Natural killer cell treated with Interleukin-12 subunit alpha and Interleukin-12 subunit beta and Interleukin-15 and Interleukin-18, amount 100 ng/mL, for 72 hours (primary cell): ENCODE data around the gene RUSC2. TPM values are rescaled to one million over a fixed set of nuclear protein-coding genes. Genes with fewer than 3 reads are reported as not detected.
"Not testable (repeated sequence)": the region's sequence is repeated elsewhere in the genome, so short reads cannot be mapped to it uniquely, and the experiment has no call there.

Source experiments
- ATAC-seq, 2 donors: fragments of 150-1000 bp; cut with Tn5 transposase in 1 of 2; sonication (Bioruptor Pico), chemical (Tn5 transposase) in 1 of 2; 2 replicates each; pipeline ENCODE4 v1.10.0; 2021
- DNase-seq: peaks from one replicate; pipeline ENCODE4 v3.0.0; 2022; ENCODE audit warnings: low spot score
- H3K27ac Mint-ChIP-seq, 2 donors: 1 replicate in 1 of 2; 2 replicates in 1 of 2; pipeline ENCODE4 v1.8.0; 2022; ENCODE audit warnings: mixed read lengths in 2 of 2, mild to moderate bottlenecking in 1 of 2, moderate library complexity in 1 of 2
- H3K27me3 Mint-ChIP-seq, 2 donors: 1 replicate in 1 of 2; 2 replicates in 1 of 2; pipeline ENCODE4 v1.8.0; 2022; ENCODE audit warnings: mixed read lengths in 2 of 2
- H3K36me3 Mint-ChIP-seq: one replicate; pipeline ENCODE4 v1.8.0; 2022; ENCODE audit warnings: mixed read lengths
- H3K4me1 Mint-ChIP-seq, 2 donors: 1 replicate in 1 of 2; 2 replicates in 1 of 2; pipeline ENCODE4 v1.8.0; 2022; ENCODE audit warnings: low read depth in 2 of 2, mixed read lengths in 2 of 2, mild to moderate bottlenecking in 1 of 2
- H3K4me3 Mint-ChIP-seq: one replicate; pipeline ENCODE4 v1.8.0; 2022; ENCODE audit warnings: mixed read lengths
- H3K9me3 Mint-ChIP-seq: 2 replicates; pipeline ENCODE4 v1.8.0; 2022; ENCODE audit warnings: mixed read lengths
- total RNA-seq, 2 donors: library from RNA; stranded (reverse); gene quantifications; one replicate each; pipeline ENCODE4 v1.2.3, GENCODE V29; 2022

RUSC2 gene
- 1 to 10 TPM; 5.6 to 8.3 TPM for total RNA-seq

DNA sequence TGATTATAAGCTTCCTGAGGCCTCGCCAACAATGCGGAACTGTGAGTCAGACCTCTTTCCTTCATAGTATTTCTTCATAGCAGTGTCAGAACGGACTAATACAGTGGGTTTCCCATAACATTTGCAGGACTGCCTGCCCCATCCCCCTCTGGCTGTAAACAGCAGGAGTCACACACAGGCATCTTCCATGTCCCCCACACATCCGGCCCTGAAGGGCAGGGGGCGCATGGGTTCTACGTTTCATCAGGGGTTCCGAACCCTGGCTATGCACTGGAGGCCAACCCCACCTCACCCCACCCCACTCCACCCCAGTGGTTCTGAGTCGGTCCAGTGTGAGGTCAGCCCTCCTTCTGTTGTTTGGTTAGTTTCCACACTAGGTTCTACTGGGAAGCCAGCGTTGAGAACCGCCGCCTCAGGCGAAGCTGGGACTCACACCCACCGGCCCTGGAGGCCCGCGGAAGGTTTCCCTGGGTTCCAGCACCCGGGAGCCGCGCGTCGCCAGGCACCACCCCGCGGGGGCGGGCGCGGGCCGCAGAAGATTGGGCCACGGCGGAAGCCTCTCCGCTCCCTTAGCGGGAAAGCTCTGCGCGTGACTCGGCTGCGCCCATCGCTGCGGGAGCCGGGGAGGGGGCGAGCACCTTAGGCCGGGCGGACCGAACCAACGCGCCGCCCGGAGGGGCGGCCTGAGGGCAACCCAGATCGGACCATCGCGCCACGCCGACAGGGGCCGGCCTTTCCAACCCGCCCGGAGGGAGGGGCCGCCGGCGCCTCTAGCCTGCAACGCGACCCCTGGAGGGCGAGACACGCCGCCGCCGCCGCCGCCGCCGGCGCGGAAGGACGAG lies at the start of gene RUSC2:
Gene RUSC2 (plus strand): TSS at position 799 of the 842 bp plus-strand sequence. CDS start 56,411 bp downstream, outside the sequence.
- Mint-ChIP-seq H3K9me3 (no peaks in the 10 kb centered on the region), H3K27ac (peak within 1 kb of the TSS; percentile 56 to 83), H3K4me3 (peak within 1 kb of the TSS; percentile 87), H3K27me3 (peaks cover 0 to 3% of the 10 kb centered on the region in 2 donors), H3K36me3 (no peaks in the 10 kb centered on the region), H3K4me1 (peaks cover 27 to 32% of the 10 kb centered on the region in 2 donors)
- ATAC-seq: peak; percentile 81 to 88
- peak; percentile 83 for DNase-seq

DNA sequence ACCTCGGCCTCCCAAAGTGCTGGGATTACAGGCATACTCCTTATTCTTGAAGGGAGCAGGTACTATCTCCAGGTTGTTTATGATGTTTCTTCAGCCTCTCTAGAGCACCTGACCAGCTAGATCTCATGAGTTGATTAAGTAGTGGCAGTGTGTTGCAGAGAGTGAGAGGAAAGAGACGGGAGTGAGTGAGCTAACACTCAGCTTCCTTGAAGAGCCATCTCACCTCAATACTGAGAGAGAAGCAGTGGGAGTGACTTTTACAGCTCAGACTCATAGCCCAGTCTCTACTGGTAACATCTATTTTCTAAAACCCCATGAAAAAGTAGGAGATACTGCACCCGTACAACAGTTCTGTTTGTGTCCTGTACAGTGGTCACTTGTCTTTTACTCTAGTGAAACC lies 43.9 kb upstream of the RUSC2 start:
- Mint-ChIP-seq H3K9me3 (no peaks in the 10 kb centered on the region), H3K4me3 (no peak overlapping the region), H3K27ac (no peak overlapping the region), H3K36me3 (no peaks in the 10 kb centered on the region), H3K27me3 (peaks cover 21 to 35% of the 10 kb centered on the region in 2 donors), H3K4me1 (no peaks in the 10 kb centered on the region)
- ATAC-seq (no peak), DNase-seq (no peak)

DNA sequence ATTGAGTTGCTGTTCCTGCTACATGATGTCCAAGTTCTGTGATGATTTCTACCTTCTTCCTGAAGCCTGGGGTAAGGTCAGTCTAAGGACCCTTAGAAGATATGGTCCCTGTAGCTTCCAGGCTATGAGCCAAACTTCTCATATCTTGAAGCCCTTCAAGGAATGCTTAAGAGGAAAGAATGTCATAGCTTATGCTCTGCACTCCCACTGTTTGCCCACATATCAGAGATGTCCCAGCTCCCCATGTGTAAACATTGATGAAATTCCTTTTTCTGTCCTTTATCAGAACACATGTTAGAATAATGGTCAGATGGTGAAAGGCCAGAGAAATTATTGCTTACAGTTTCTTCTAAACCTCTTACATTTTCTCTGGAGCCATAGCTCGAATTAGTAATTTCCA lies 41.4 kb upstream of the RUSC2 start:
- Mint-ChIP-seq H3K9me3 (no peaks in the 10 kb centered on the region), H3K4me1 (no peaks in the 10 kb centered on the region), H3K27ac (no peak overlapping the region), H3K27me3 (peaks cover 32 to 49% of the 10 kb centered on the region in 2 donors), H3K4me3 (no peak overlapping the region), H3K36me3 (no peaks in the 10 kb centered on the region)
- DNase-seq: no peak
- no peak for ATAC-seq

DNA sequence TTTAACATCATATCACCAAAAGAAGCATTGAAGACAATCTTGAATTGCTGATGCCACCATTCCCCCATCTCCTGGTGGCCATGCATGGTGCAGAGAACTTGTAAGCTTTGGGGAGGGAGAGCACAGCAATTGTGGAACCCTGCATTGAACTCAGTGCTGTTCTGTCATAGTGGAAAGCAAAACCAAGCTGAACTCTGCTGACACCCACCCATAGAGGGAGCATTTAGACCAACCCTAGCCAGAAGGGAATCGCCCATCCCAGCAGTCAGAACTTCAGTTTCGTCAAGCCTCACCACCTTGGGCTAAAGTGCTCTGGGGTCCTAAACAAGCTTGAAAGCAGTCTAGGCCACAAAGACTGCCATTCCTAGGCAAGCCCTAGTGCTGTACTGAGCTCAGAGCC lies 37.4 kb upstream of the RUSC2 start:
- H3K27me3 Mint-ChIP-seq: peaks cover 32 to 55% of the 10 kb centered on the region in 2 donors
- no peak overlapping the region for H3K4me3 Mint-ChIP-seq
- H3K27ac Mint-ChIP-seq: no peak overlapping the region
- no peak for DNase-seq
- no peaks in the 10 kb centered on the region for H3K4me1 Mint-ChIP-seq
- H3K9me3 Mint-ChIP-seq: no peaks in the 10 kb centered on the region
- H3K36me3 Mint-ChIP-seq: peaks cover 4% of the 10 kb centered on the region
- no peak for ATAC-seq

DNA sequence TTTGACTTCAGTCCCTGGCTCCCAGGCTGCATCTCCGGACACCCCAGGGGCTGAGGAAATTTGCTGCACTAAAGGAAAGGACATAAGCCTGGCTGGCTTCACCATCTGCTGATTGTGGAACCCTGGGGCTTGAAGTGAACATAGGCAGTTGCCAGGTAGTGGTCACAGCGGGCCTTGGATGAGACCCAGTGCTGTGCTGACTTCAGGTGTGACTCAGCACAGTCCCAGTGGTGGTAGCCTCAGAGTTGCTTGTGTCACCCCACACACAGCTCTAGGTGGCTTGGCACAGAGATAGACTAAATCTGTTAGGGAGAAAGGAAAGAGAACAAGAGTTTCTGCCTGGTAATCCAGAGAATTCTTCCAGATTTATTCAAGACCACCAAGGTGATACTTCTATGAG lies 36.1 kb upstream of the RUSC2 start:
- no peak for ATAC-seq
- no peak for DNase-seq
- H3K4me1 Mint-ChIP-seq: no peaks in the 10 kb centered on the region
- no peak overlapping the region for H3K27ac Mint-ChIP-seq
- no peak overlapping the region for H3K4me3 Mint-ChIP-seq
- peaks cover 4% of the 10 kb centered on the region for H3K36me3 Mint-ChIP-seq
- H3K27me3 Mint-ChIP-seq: peaks cover 34 to 48% of the 10 kb centered on the region in 2 donors
- no peaks in the 10 kb centered on the region for H3K9me3 Mint-ChIP-seq

DNA sequence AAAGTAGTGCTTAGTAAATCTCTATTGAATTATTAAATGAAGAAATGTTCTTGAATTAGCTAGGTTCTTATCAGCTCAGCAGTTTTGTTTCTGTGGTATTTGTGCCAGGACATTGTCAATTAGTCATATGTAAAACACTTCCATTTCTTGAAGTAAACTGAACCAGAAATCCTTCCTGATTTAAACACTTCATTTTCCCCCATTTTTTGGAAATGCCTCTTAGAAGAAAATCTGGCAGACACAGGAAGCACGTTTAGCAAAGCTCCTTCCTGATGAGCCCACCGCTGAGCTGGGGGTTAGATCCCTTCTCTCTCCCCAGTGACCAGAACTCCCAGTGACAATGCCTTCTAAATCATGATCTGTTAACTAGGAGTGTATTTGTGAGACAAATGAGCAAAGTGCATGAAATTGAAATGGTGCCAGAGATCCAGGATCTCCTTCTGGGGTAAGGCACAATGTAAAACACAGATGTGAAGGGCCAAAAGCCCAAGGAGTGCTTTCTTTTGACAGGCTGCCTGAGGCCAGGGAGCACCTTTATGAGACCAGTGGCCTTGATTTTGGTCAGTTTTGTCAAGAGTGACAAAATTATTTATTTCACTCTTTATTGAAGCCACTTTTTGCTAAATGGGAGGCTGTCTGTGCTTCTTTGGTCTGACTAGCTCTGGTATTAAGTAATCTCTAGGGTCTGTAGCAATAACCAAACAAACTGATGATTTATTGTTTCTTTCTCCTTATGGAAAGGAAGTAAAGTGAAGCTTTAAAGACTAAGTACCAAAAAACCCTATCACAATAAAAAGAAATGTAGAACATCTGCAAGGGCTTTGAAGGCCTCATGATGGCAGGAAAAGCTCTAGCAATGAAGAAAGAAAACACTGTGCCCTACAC lies 25.5 kb upstream of the RUSC2 start:
- no peak overlapping the region for H3K4me3 Mint-ChIP-seq
- H3K36me3 Mint-ChIP-seq: peaks cover 15% of the 10 kb centered on the region
- no peak overlapping the region for H3K27ac Mint-ChIP-seq
- H3K27me3 Mint-ChIP-seq: peaks cover 36 to 74% of the 10 kb centered on the region in 2 donors
- peaks cover 4% of the 10 kb centered on the region for H3K9me3 Mint-ChIP-seq
- ATAC-seq: no peak
- DNase-seq: no peak
- no peaks in the 10 kb centered on the region for H3K4me1 Mint-ChIP-seq

GRCh38 chr9:35470340-35470739 lies 19.6 kb upstream of the RUSC2 start:
- Mint-ChIP-seq H3K4me3 (no peak overlapping the region), H3K27me3 (peaks cover 23 to 51% of the 10 kb centered on the region in 2 donors), H3K27ac (no peak overlapping the region), H3K4me1 (no peaks in the 10 kb centered on the region), H3K9me3 (no peaks in the 10 kb centered on the region), H3K36me3 (no peaks in the 10 kb centered on the region)
- no peak for DNase-seq
- no peak for ATAC-seq

- Mint-ChIP-seq H3K36me3 (no peaks in the 10 kb centered on the region), H3K4me1 (no peaks in the 10 kb centered on the region), H3K4me3 (no peak overlapping the region), H3K9me3 (no peaks in the 10 kb centered on the region), H3K27ac (no peak overlapping the region), H3K27me3 (peaks cover 24 to 51% of the 10 kb centered on the region in 2 donors)
- no peak for DNase-seq
- ATAC-seq: no peak
These were observed 19.0 kb upstream of the RUSC2 start for GRCh38 chr9:35470894-35471293.

DNA sequence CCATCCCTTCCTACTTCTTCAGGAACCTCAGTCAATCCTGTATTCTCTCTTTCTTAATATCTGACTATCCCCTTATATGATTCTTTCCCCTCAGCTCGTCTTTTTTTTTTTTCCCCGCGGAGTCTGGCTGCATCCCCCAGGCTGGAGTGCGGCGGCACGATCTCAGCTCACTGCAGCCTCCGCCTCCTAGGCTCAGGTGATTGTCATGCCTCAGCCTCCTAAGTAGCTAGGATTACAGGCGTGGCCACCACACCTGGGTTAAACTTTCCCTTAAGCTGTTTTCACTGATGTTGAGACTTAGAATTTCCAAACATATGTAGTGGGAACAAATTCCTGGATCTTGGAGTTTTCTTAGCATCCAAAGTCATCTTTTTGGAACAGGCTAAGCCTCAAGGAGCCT lies 13.3 kb upstream of the RUSC2 start:
- Mint-ChIP-seq H3K4me3 (no peak overlapping the region), H3K27ac (no peak overlapping the region), H3K9me3 (no peaks in the 10 kb centered on the region), H3K36me3 (no peaks in the 10 kb centered on the region), H3K27me3 (peaks cover 23 to 26% of the 10 kb centered on the region in 2 donors), H3K4me1 (no peaks in the 10 kb centered on the region)
- ATAC-seq (no peak), DNase-seq (no peak)

DNA sequence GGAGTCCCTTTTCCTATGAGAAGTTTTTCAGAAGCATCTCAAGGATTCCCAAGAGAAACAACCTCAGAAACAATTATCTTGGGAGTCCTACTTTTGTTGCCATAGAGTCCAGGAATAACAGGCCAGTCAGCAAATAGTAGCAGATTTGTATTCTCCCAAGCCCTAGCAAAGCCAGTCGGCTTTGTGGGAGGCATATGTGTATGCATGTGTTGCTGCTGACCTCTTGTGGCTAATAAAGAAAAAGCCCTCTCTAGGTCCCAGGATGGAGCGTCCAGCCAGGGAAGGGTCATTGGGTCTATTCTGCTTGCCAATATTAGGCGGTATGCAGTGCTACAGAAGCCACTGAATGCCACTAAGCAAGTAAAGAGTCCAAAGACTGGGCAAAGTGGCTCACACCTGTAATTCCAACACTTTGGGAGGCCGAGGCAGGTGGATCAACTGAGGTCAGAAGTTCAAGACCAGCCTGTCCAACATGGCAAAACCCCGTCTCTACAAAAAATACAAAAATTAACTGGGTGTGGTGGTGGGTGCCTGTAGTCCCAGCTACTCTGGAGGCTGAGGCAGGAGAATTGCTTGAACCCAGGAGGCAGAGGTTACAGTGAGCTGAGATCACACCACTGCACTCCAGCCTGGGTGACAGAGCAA lies 12.6 kb upstream of the RUSC2 start:
- not testable (repeated sequence) for H3K4me3 Mint-ChIP-seq, H3K36me3 Mint-ChIP-seq
- peak; percentile 67 to 85 for ATAC-seq

GRCh38 chr9:35478871-35479270 lies 11.0 kb upstream of the RUSC2 start:
- Mint-ChIP-seq H3K36me3 (no peaks in the 10 kb centered on the region), H3K9me3 (no peaks in the 10 kb centered on the region), H3K4me1 (no peaks in the 10 kb centered on the region), H3K4me3 (no peak overlapping the region), H3K27ac (no peak overlapping the region), H3K27me3 (peaks cover 23 to 26% of the 10 kb centered on the region in 2 donors)
- no peak for ATAC-seq
- DNase-seq: no peak

More for the DNA sequence above, 12.6 kb upstream of the RUSC2 start:
- not testable (repeated sequence) for DNase-seq, H3K27ac Mint-ChIP-seq, H3K9me3 Mint-ChIP-seq, H3K4me1 Mint-ChIP-seq
- peaks cover 23 to 26% of the 10 kb centered on the region in 2 donors for H3K27me3 Mint-ChIP-seq

GRCh38 chr9:35481347-35481975 lies 8.4 kb upstream of the RUSC2 start:
- DNase-seq: no peak
- H3K27me3 Mint-ChIP-seq: peaks cover 5 to 11% of the 10 kb centered on the region in 2 donors
- H3K4me3 Mint-ChIP-seq: no peak overlapping the region
- no peak overlapping the region for H3K27ac Mint-ChIP-seq
- H3K36me3 Mint-ChIP-seq: no peaks in the 10 kb centered on the region
- ATAC-seq: peak in 1 of 2 donors; percentile 60
- no peaks in the 10 kb centered on the region for H3K4me1 Mint-ChIP-seq
- no peaks in the 10 kb centered on the region for H3K9me3 Mint-ChIP-seq

DNA sequence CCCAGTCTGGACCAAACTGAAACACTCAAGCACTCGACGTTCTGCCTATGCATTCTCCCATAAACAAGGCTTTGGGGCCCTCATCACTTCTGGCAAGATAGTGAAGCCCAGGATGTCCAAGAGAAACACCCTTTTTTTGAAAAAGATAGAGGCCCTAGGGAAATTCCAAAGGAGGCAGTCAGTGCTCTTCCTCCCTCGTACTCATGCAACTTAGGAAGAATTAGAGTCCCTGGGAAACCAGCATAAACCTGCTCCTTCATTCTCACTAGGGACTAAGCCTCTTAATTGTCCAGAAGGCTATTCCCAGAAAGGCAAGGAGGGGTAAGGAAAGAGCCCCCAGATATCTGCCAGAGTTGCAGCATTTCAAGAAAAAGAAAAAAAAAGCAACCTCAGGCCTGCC lies 7.8 kb upstream of the RUSC2 start:
- Mint-ChIP-seq H3K27ac (no peak overlapping the region), H3K27me3 (peaks cover 0 to 7% of the 10 kb centered on the region in 2 donors), H3K4me1 (no peaks in the 10 kb centered on the region), H3K36me3 (no peaks in the 10 kb centered on the region), H3K9me3 (no peaks in the 10 kb centered on the region), H3K4me3 (no peak overlapping the region)
- ATAC-seq (no peak), DNase-seq (no peak)
